ENCODE results near the gene METRN.

GRCh38 chr16:693364-693763 lies 21.6 kb upstream of the METRN start:
- TF ChIP-seq ZNF626 (tag by site-specific recombination; IDR thresholded peaks at IDR 0.05) = no peak
- TF ChIP-seq CTCF (tag by site-specific recombination; IDR thresholded peaks at IDR 0.05) = no peak
- TF ChIP-seq ZNF548 (tag by site-specific recombination; IDR thresholded peaks at IDR 0.05) = no peak
- TF ChIP-seq ZNF423 (tag by site-specific recombination; IDR thresholded peaks at IDR 0.05) = no peak
- TF ChIP-seq, protein P1, sequence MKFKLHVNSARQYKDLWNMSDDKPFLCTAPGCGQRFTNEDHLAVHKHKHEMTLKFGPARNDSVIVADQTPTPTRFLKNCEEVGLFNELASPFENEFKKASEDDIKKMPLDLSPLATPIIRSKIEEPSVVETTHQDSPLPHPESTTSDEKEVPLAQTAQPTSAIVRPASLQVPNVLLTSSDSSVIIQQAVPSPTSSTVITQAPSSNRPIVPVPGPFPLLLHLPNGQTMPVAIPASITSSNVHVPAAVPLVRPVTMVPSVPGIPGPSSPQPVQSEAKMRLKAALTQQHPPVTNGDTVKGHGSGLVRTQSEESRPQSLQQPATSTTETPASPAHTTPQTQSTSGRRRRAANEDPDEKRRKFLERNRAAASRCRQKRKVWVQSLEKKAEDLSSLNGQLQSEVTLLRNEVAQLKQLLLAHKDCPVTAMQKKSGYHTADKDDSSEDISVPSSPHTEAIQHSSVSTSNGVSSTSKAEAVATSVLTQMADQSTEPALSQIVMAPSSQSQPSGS (tag by site-specific recombination; IDR thresholded peaks at IDR 0.05; ENCODE audit: low read depth) = no peak

All from HEK293 (cell line).